Measurements from ENCODE around the gene QSOX2.
A peak's percentile ranks its signal among the peaks of the same experiment; 100 is the strongest.

Gene QSOX2

GRCh38 chr9:136264441-136265405, 19.1 kb upstream of the QSOX2 start:
- DNase-seq (ENCODE audit: low read depth), result no peak

- DNase-seq (ENCODE audit: low read depth), result no peak
Observed at GRCh38 chr9:136264031-136264430, 18.4 kb upstream of the QSOX2 start.

- DNase-seq (ENCODE audit: low read depth), result no peak
Observed at GRCh38 chr9:136262671-136263178, 17.1 kb upstream of the QSOX2 start.

GRCh38 chr9:136261686-136262430, 16.2 kb upstream of the QSOX2 start:
- DNase-seq (ENCODE audit: low read depth), result no peak

GRCh38 chr9:136260936-136261472, 15.4 kb upstream of the QSOX2 start:
- DNase-seq (ENCODE audit: low read depth), result no peak

- no peak for DNase-seq (ENCODE audit: low read depth)
Observed at GRCh38 chr9:136260521-136260920, 14.9 kb upstream of the QSOX2 start.

- DNase-seq (ENCODE audit: low read depth), result no peak
Observed at GRCh38 chr9:136259836-136260235, 14.2 kb upstream of the QSOX2 start.

GRCh38 chr9:136259517-136259813, 13.9 kb upstream of the QSOX2 start:
- DNase-seq (ENCODE audit: low read depth), result no peak

- DNase-seq (ENCODE audit: low read depth), result no peak
Observed at GRCh38 chr9:136258786-136259516, 13.3 kb upstream of the QSOX2 start.

GRCh38 chr9:136258299-136258625, 12.7 kb upstream of the QSOX2 start:
- DNase-seq (ENCODE audit: low read depth), result no peak

- no peak for DNase-seq (ENCODE audit: low read depth)
Observed at GRCh38 chr9:136257381-136258298, 12.0 kb upstream of the QSOX2 start.

- peak; percentile 46 for DNase-seq (ENCODE audit: low read depth)
Observed at GRCh38 chr9:136255896-136256890, 10.6 kb upstream of the QSOX2 start.

GRCh38 chr9:136255166-136255538, 9.5 kb upstream of the QSOX2 start:
- peak; percentile 63 for DNase-seq (ENCODE audit: low read depth)

GRCh38 chr9:136254381-136255165, 9.0 kb upstream of the QSOX2 start:
- DNase-seq (ENCODE audit: low read depth), result peak; percentile 13

GRCh38 chr9:136253246-136254130, 7.9 kb upstream of the QSOX2 start:
- no peak for DNase-seq (ENCODE audit: low read depth)

- no peak for DNase-seq (ENCODE audit: low read depth)
Observed at GRCh38 chr9:136252846-136253245, 7.2 kb upstream of the QSOX2 start.

- no peak for DNase-seq (ENCODE audit: low read depth)
Observed at GRCh38 chr9:136252281-136252680, 6.7 kb upstream of the QSOX2 start.

Data from ELR (cell line).